ENCODE data around the gene TAB2.

Gene TAB2

GRCh38 chr6:149419696-149420404 lies 102.3 kb downstream of the TAB2 start:
- no peak for DNase-seq

- DNase-seq: no peak
Observed at GRCh38 chr6:149421132-149421531, 103.6 kb downstream of the TAB2 start.

- DNase-seq: no peak
Observed at GRCh38 chr6:149422581-149422980, 105.1 kb downstream of the TAB2 start.

GRCh38 chr6:149423964-149424440 lies 106.5 kb downstream of the TAB2 start:
- no peak for DNase-seq

- DNase-seq: no peak
Observed at GRCh38 chr6:149425224-149425623, 107.7 kb downstream of the TAB2 start.

GRCh38 chr6:149425754-149426153 lies 108.2 kb downstream of the TAB2 start:
- no peak for DNase-seq

- DNase-seq: no peak
Observed at GRCh38 chr6:149428606-149429005, 111.1 kb downstream of the TAB2 start.

GRCh38 chr6:149429427-149430360 lies 112.2 kb downstream of the TAB2 start:
- DNase-seq: no peak

GRCh38 chr6:149431905-149432775 lies 114.6 kb downstream of the TAB2 start:
- peak; percentile 81 for DNase-seq

- no peak for DNase-seq
Observed at GRCh38 chr6:149433405-149433804, 115.9 kb downstream of the TAB2 start.

GRCh38 chr6:149433881-149434280 lies 116.4 kb downstream of the TAB2 start:
- DNase-seq: no peak

GRCh38 chr6:149435919-149436586 lies 118.5 kb downstream of the TAB2 start:
- DNase-seq: no peak

- DNase-seq: no peak
Observed at GRCh38 chr6:149436647-149437046, 119.1 kb downstream of the TAB2 start.

GRCh38 chr6:149437212-149437611 lies 119.7 kb downstream of the TAB2 start:
- DNase-seq: no peak

- no peak for DNase-seq
Observed at GRCh38 chr6:149438855-149439254, 121.3 kb downstream of the TAB2 start.

- no peak for DNase-seq
Observed at GRCh38 chr6:149439626-149440025, 122.1 kb downstream of the TAB2 start.

GRCh38 chr6:149440735-149441671 lies 123.5 kb downstream of the TAB2 start:
- DNase-seq: no peak

GRCh38 chr6:149441740-149442139 lies 124.2 kb downstream of the TAB2 start:
- DNase-seq: no peak

GRCh38 chr6:149443411-149444181 lies 126.1 kb downstream of the TAB2 start:
- DNase-seq: peak; percentile 82

Measured in fibroblast of skin of scalp (primary cell).